Measurements from ENCODE around the gene ITPR1.
"Not testable (repeated sequence)": the region's sequence is repeated elsewhere in the genome, so short reads cannot be mapped to it uniquely, and the experiment has no call there.

Gene ITPR1

GRCh38 chr3:4762481-4763230 lies 269.5 kb downstream of the ITPR1 start:
- Mint-ChIP-seq H3K4me1 (peaks cover 40% of the 10 kb centered on the region), H3K9me3 (peaks cover 15 to 34% of the 10 kb centered on the region in 2 donors), H3K27ac (peak overlapping the region in 1 of 2 donors; percentile 10)
- H3K27me3 Mint-ChIP-seq, DNase-seq, ATAC-seq, H3K4me3 Mint-ChIP-seq: not testable (repeated sequence)

- no peak overlapping the region for H3K4me3 Mint-ChIP-seq
- no peaks in the 10 kb centered on the region for H3K27me3 Mint-ChIP-seq
- no peak overlapping the region for H3K27ac Mint-ChIP-seq
- H3K4me1 Mint-ChIP-seq = peaks cover 42% of the 10 kb centered on the region
- H3K9me3 Mint-ChIP-seq = peaks cover 15 to 34% of the 10 kb centered on the region in 2 donors
- DNase-seq (no peak), ATAC-seq (no peak)
Measured at GRCh38 chr3:4763604-4764247, 270.6 kb downstream of the ITPR1 start.

- no peak overlapping the region for H3K4me3 Mint-ChIP-seq
- no peaks in the 10 kb centered on the region for H3K27me3 Mint-ChIP-seq
- peaks cover 15 to 34% of the 10 kb centered on the region in 2 donors for H3K9me3 Mint-ChIP-seq
- H3K4me1 Mint-ChIP-seq = peaks cover 33% of the 10 kb centered on the region
- H3K27ac Mint-ChIP-seq = no peak overlapping the region
- ATAC-seq = no peak
- no peak for DNase-seq
Measured at GRCh38 chr3:4765212-4765611, 272.1 kb downstream of the ITPR1 start.

- H3K4me1 Mint-ChIP-seq = peaks cover 43% of the 10 kb centered on the region
- peaks cover 11 to 34% of the 10 kb centered on the region in 2 donors for H3K9me3 Mint-ChIP-seq
- no peak overlapping the region for H3K4me3 Mint-ChIP-seq
- ATAC-seq (no peak), DNase-seq (no peak)
- no peak overlapping the region for H3K27ac Mint-ChIP-seq
- H3K27me3 Mint-ChIP-seq = no peaks in the 10 kb centered on the region
Measured at GRCh38 chr3:4766263-4766662, 273.1 kb downstream of the ITPR1 start.

- Mint-ChIP-seq H3K4me1 (peaks cover 45% of the 10 kb centered on the region), H3K27me3 (no peaks in the 10 kb centered on the region), H3K9me3 (peaks cover 8 to 34% of the 10 kb centered on the region in 2 donors), H3K4me3 (no peak overlapping the region), H3K27ac (no peak overlapping the region)
- ATAC-seq (no peak), DNase-seq (no peak)
Measured at GRCh38 chr3:4766716-4767499, 273.8 kb downstream of the ITPR1 start.

- Mint-ChIP-seq H3K9me3 (peaks cover 8 to 34% of the 10 kb centered on the region in 2 donors), H3K4me3 (no peak overlapping the region), H3K4me1 (peaks cover 53% of the 10 kb centered on the region), H3K27ac (no peak overlapping the region), H3K27me3 (no peaks in the 10 kb centered on the region)
- DNase-seq = no peak
- ATAC-seq = no peak
Measured at GRCh38 chr3:4768021-4768420, 274.9 kb downstream of the ITPR1 start.

- Mint-ChIP-seq H3K4me3 (no peak overlapping the region), H3K9me3 (peaks cover 8 to 29% of the 10 kb centered on the region in 2 donors), H3K4me1 (peaks cover 58% of the 10 kb centered on the region), H3K27me3 (no peaks in the 10 kb centered on the region), H3K27ac (no peak overlapping the region)
- no peak for ATAC-seq
- no peak for DNase-seq
Measured at GRCh38 chr3:4768521-4768920, 275.4 kb downstream of the ITPR1 start.

GRCh38 chr3:4770561-4770960 lies 277.4 kb downstream of the ITPR1 start:
- DNase-seq (no peak), ATAC-seq (peak; percentile 16)
- Mint-ChIP-seq H3K27ac (peak overlapping the region; percentile 5 to 56), H3K27me3 (no peaks in the 10 kb centered on the region), H3K4me1 (peaks cover 59% of the 10 kb centered on the region), H3K4me3 (no peak overlapping the region), H3K9me3 (peaks cover 0 to 9% of the 10 kb centered on the region in 2 donors)

- H3K4me1 Mint-ChIP-seq = peaks cover 66% of the 10 kb centered on the region
- H3K27ac Mint-ChIP-seq = peak overlapping the region; percentile 52 to 71
- no peak overlapping the region for H3K4me3 Mint-ChIP-seq
- DNase-seq (no peak), ATAC-seq (peak; percentile 21)
- peaks cover 0 to 4% of the 10 kb centered on the region in 2 donors for H3K9me3 Mint-ChIP-seq
- H3K27me3 Mint-ChIP-seq = no peaks in the 10 kb centered on the region
Measured at GRCh38 chr3:4771243-4771642, 278.1 kb downstream of the ITPR1 start.

GRCh38 chr3:4772171-4772804 lies 279.1 kb downstream of the ITPR1 start:
- H3K4me1 Mint-ChIP-seq = peaks cover 76% of the 10 kb centered on the region

GRCh38 chr3:4772858-4773257 lies 279.7 kb downstream of the ITPR1 start:
- no peak for ATAC-seq

More at GRCh38 chr3:4772171-4772804, 279.1 kb downstream of the ITPR1 start:
- Mint-ChIP-seq H3K27ac (peak overlapping the region; percentile 4 to 65), H3K9me3 (no peaks in the 10 kb centered on the region), H3K4me3 (no peak overlapping the region), H3K27me3 (no peaks in the 10 kb centered on the region)
- ATAC-seq (no peak), DNase-seq (no peak)

GRCh38 chr3:4773583-4773982 lies 280.4 kb downstream of the ITPR1 start:
- DNase-seq = no peak
- no peaks in the 10 kb centered on the region for H3K27me3 Mint-ChIP-seq
- no peak overlapping the region for H3K4me3 Mint-ChIP-seq
- peaks cover 81% of the 10 kb centered on the region for H3K4me1 Mint-ChIP-seq
- no peaks in the 10 kb centered on the region for H3K9me3 Mint-ChIP-seq
- H3K27ac Mint-ChIP-seq = peak overlapping the region; percentile 19 to 86
- no peak for ATAC-seq

More at GRCh38 chr3:4772858-4773257, 279.7 kb downstream of the ITPR1 start:
- Mint-ChIP-seq H3K4me3 (no peak overlapping the region), H3K27ac (peak overlapping the region; percentile 4 to 65), H3K27me3 (no peaks in the 10 kb centered on the region), H3K9me3 (no peaks in the 10 kb centered on the region), H3K4me1 (peaks cover 81% of the 10 kb centered on the region)
- no peak for DNase-seq

GRCh38 chr3:4774531-4774930 lies 281.4 kb downstream of the ITPR1 start:
- Mint-ChIP-seq H3K27ac (no peak overlapping the region), H3K9me3 (no peaks in the 10 kb centered on the region), H3K4me3 (no peak overlapping the region), H3K4me1 (peaks cover 83% of the 10 kb centered on the region), H3K27me3 (no peaks in the 10 kb centered on the region)
- ATAC-seq (no peak), DNase-seq (no peak)

GRCh38 chr3:4776399-4776979 lies 283.3 kb downstream of the ITPR1 start:
- Mint-ChIP-seq H3K4me1 (peaks cover 79% of the 10 kb centered on the region), H3K4me3 (peak overlapping the region in 1 of 2 donors; percentile 42), H3K27ac (peak overlapping the region; percentile 82 to 95)

More at GRCh38 chr3:4776399-4776979, 283.3 kb downstream of the ITPR1 start:
- peak; percentile 3 for ATAC-seq
- H3K27me3 Mint-ChIP-seq = no peaks in the 10 kb centered on the region
- no peaks in the 10 kb centered on the region for H3K9me3 Mint-ChIP-seq
- DNase-seq = no peak

All from stimulated activated naive CD8-positive, alpha-beta T cell treated with anti-CD3 and anti-CD28 coated beads, Interleukin-15, amount 100 ng/mL, for 72 hours (primary cell).